ENCODE data around the gene CD55. TPM values are rescaled to one million over a fixed set of nuclear protein-coding genes. Genes with fewer than 3 reads are reported as not detected.

CD55 gene
- polyA plus RNA-seq, 1 donor from 2014 or later: 1.4 TPM

GRCh38 chr1:207331354-207332313 is 10.2 kb downstream of the CD55 start:
- Histone ChIP-seq H3K27ac (ENCODE audit: low read length) (no peak overlapping the region), H3K9me3 (ENCODE audit: low read length) (no peaks in the 10 kb centered on the region), H3F3A (ENCODE audit: insufficient read depth, low read length, poor library complexity, severe bottlenecking) (no peaks in the 10 kb centered on the region), H2AFZ (ENCODE audit: low read depth, low read length) (no peak overlapping the region), H3K27me3 (ENCODE audit: insufficient read depth, low read depth, low read length) (no peaks in the 10 kb centered on the region), H3K4me2 (ENCODE audit: low read length) (no peak overlapping the region), H3K9me2 (ENCODE audit: insufficient read depth, low read length) (no peaks in the 10 kb centered on the region), H3K9ac (ENCODE audit: low read length) (no peak overlapping the region), H3K4me3 (ENCODE audit: low read length) (no peak overlapping the region), H4K20me1 (ENCODE audit: insufficient read depth) (no peaks in the 10 kb centered on the region), H3K36me3 (ENCODE audit: insufficient read depth, low read length) (no peaks in the 10 kb centered on the region), H3K79me2 (replicated peaks; ENCODE audit: insufficient read depth, low read length) (no peaks in the 10 kb centered on the region)
- TF ChIP-seq TAF1 (IDR thresholded peaks at IDR 0.05; ENCODE audit: low read depth) (no peak), RAD21 (conservative IDR thresholded peaks at IDR 0.05) (no peak), CTCF (IDR thresholded peaks at IDR 0.05; ENCODE audit: poor library complexity, severe bottlenecking) (no peak), SMC3 (conservative IDR thresholded peaks at IDR 0.05; ENCODE audit: poor library complexity) (no peak), POLR2AphosphoS5 (IDR thresholded peaks at IDR 0.05) (no peak), EZH2 (IDR thresholded peaks at IDR 0.05; ENCODE audit: borderline replicate concordance, insufficient read depth, low read length, poor library complexity, severe bottlenecking) (no peak), MXI1 (conservative IDR thresholded peaks at IDR 0.05; ENCODE audit: poor library complexity, severe bottlenecking) (no peak), EP300 (conservative IDR thresholded peaks at IDR 0.05; ENCODE audit: poor library complexity, severe bottlenecking) (no peak)
- TF ChIP-seq, protein P1, sequence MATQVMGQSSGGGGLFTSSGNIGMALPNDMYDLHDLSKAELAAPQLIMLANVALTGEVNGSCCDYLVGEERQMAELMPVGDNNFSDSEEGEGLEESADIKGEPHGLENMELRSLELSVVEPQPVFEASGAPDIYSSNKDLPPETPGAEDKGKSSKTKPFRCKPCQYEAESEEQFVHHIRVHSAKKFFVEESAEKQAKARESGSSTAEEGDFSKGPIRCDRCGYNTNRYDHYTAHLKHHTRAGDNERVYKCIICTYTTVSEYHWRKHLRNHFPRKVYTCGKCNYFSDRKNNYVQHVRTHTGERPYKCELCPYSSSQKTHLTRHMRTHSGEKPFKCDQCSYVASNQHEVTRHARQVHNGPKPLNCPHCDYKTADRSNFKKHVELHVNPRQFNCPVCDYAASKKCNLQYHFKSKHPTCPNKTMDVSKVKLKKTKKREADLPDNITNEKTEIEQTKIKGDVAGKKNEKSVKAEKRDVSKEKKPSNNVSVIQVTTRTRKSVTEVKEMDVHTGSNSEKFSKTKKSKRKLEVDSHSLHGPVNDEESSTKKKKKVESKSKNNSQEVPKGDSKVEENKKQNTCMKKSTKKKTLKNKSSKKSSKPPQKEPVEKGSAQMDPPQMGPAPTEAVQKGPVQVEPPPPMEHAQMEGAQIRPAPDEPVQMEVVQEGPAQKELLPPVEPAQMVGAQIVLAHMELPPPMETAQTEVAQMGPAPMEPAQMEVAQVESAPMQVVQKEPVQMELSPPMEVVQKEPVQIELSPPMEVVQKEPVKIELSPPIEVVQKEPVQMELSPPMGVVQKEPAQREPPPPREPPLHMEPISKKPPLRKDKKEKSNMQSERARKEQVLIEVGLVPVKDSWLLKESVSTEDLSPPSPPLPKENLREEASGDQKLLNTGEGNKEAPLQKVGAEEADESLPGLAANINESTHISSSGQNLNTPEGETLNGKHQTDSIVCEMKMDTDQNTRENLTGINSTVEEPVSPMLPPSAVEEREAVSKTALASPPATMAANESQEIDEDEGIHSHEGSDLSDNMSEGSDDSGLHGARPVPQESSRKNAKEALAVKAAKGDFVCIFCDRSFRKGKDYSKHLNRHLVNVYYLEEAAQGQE (IDR thresholded peaks at IDR 0.05; ENCODE audit: borderline replicate concordance): no peak

DNA sequence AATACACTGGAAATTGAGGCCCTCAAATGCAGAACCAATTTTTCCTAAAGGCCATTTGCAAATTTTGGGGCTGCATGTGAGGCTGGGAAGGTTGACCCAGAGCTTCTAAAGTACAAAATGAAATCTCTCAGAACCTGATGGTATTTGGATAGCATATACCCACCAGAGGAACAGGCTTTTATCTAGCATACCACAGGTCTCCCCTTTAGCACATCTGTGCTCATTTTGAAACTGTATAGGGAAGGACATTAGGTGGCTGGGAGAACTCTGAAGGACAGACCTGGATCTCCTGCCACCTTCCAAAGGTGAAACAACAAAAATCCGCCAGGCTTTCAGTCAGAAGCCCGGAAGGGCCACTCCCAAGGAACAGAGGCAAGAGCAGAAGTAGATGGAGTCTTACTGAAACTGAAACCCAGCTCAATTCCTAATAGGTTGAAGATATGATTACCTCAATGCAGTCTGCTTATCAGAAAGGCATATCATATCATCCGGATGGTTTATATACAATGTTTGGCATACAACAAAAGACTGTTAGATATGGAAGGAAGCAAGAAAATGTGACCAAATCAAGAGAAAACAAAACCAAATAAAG is 11.6 kb downstream of the CD55 start:
- no peak overlapping the region for H3K4me2 ChIP-seq (ENCODE audit: low read length)
- no peaks in the 10 kb centered on the region for H3K27me3 ChIP-seq (ENCODE audit: insufficient read depth, low read depth, low read length)
- no peak overlapping the region for H3K27ac ChIP-seq (ENCODE audit: low read length)
- TF ChIP-seq TAF1 (IDR thresholded peaks at IDR 0.05; ENCODE audit: low read depth): no peak
- TF ChIP-seq SMC3 (conservative IDR thresholded peaks at IDR 0.05; ENCODE audit: poor library complexity): no peak
- TF ChIP-seq EP300 (conservative IDR thresholded peaks at IDR 0.05; ENCODE audit: poor library complexity, severe bottlenecking): no peak
- TF ChIP-seq CTCF (IDR thresholded peaks at IDR 0.05; ENCODE audit: poor library complexity, severe bottlenecking): no peak
- no peak for TF ChIP-seq EZH2 (IDR thresholded peaks at IDR 0.05; ENCODE audit: borderline replicate concordance, insufficient read depth, low read length, poor library complexity, severe bottlenecking)
- no peak for TF ChIP-seq RAD21 (conservative IDR thresholded peaks at IDR 0.05)
- TF ChIP-seq, protein P1 (IDR thresholded peaks at IDR 0.05; ENCODE audit: borderline replicate concordance): no peak
- no peak overlapping the region for H2AFZ ChIP-seq (ENCODE audit: low read depth, low read length)
- H3K4me3 ChIP-seq (ENCODE audit: low read length): no peak overlapping the region
- H4K20me1 ChIP-seq (ENCODE audit: insufficient read depth): no peaks in the 10 kb centered on the region
- H3K9me3 ChIP-seq (ENCODE audit: low read length): no peaks in the 10 kb centered on the region
- H3K79me2 ChIP-seq (replicated peaks; ENCODE audit: insufficient read depth, low read length): no peaks in the 10 kb centered on the region
- no peaks in the 10 kb centered on the region for H3K9me2 ChIP-seq (ENCODE audit: insufficient read depth, low read length)
- no peaks in the 10 kb centered on the region for H3K36me3 ChIP-seq (ENCODE audit: insufficient read depth, low read length)
- H3F3A ChIP-seq (ENCODE audit: insufficient read depth, low read length, poor library complexity, severe bottlenecking): no peaks in the 10 kb centered on the region
- no peak overlapping the region for H3K9ac ChIP-seq (ENCODE audit: low read length)

Measured in neural cell (in vitro differentiated cells).